OCI-LY1 (cell line): ENCODE measurements around the gene DIABLO.

Experiments used
- EZH2 ChIP-seq: fragments of 200-600 bp; sonication (generic), shearing (Covaris generic); IDR thresholded peaks from 2 replicates; pipeline ENCODE4 v1.8.0; 2017; ENCODE audit warnings: borderline replicate concordance, mixed run types, mild to moderate bottlenecking, antibody characterized with exemption, low read length, moderate library complexity, mixed read lengths
- TF ChIP-seq, protein P1 (sequence below): fragments of 200-600 bp; sonication (generic), shearing (Covaris generic); IDR thresholded peaks from 2 replicates; pipeline ENCODE4 v1.5.1; 2017; ENCODE audit warnings: mild to moderate bottlenecking, antibody characterized with exemption, low read length, moderate library complexity, mixed read lengths

DNA sequence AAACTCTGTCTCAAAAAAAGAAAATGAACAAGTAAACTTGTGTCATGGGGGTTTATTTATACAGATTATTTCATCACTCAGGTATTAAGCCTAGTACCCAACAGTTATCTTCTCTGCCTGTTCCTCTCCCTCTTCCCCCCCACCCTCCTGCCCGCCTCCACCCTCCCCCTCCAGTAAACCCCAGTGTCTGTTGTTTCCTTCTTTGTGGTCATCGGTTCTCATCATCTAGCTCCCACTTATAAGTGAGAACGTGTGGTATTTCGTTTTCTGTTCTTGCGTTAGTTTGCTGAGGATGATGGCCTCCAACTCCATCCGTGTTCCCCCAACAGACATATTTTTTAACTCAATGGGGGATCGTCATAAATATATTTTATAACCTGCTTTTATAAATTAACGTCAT lies 64.2 kb downstream of the DIABLO start:
- TF ChIP-seq, protein P1, sequence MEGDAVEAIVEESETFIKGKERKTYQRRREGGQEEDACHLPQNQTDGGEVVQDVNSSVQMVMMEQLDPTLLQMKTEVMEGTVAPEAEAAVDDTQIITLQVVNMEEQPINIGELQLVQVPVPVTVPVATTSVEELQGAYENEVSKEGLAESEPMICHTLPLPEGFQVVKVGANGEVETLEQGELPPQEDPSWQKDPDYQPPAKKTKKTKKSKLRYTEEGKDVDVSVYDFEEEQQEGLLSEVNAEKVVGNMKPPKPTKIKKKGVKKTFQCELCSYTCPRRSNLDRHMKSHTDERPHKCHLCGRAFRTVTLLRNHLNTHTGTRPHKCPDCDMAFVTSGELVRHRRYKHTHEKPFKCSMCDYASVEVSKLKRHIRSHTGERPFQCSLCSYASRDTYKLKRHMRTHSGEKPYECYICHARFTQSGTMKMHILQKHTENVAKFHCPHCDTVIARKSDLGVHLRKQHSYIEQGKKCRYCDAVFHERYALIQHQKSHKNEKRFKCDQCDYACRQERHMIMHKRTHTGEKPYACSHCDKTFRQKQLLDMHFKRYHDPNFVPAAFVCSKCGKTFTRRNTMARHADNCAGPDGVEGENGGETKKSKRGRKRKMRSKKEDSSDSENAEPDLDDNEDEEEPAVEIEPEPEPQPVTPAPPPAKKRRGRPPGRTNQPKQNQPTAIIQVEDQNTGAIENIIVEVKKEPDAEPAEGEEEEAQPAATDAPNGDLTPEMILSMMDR: no peak
- no peak for TF ChIP-seq EZH2
